HepG2 (cell line): ENCODE results near the gene KDM4E. TPM values are rescaled to one million over a fixed set of nuclear protein-coding genes. Genes with fewer than 3 reads are reported as not detected.

ENCODE experiments used
- CBX5 ChIP-seq: sonication (generic); formaldehyde crosslinking; IDR thresholded peaks from 2 replicates; pipeline ENCODE4 v1.4.0; 2020; ENCODE audit warnings: missing genetic modification reagents, borderline replicate concordance
- CHD4 ChIP-seq: fragments of 200-600 bp; sonication (generic); IDR thresholded peaks from 2 replicates; pipeline ENCODE4 v1.7.0; 2017; ENCODE audit warnings: mild to moderate bottlenecking, low read length, borderline replicate concordance
- DR1 ChIP-seq: sonication (generic); formaldehyde crosslinking; IDR thresholded peaks from 2 replicates; pipeline ENCODE4 v1.8.0; 2021; ENCODE audit warnings: mild to moderate bottlenecking, missing genetic modification reagents, inconsistent platforms
- ELF4 ChIP-seq: sonication (generic); formaldehyde crosslinking; IDR thresholded peaks from 2 replicates; pipeline ENCODE4 v1.5.0; 2020; ENCODE audit warnings: missing genetic modification reagents, mild to moderate bottlenecking, moderate library complexity, borderline replicate concordance
- GABPA ChIP-seq, 2 experiments: IDR thresholded peaks; 2 replicates each; pipeline ENCODE4 v1.6.1; 2011 to 2016; ENCODE audit warnings: low read depth in 2 of 2, low read length in 1 of 2, missing biosample characterization in 1 of 2, missing genetic modification characterization in 1 of 2
- HNRNPLL ChIP-seq: fragments of 200-400 bp; formaldehyde crosslinking; IDR thresholded peaks from 2 replicates; pipeline ENCODE4 v1.6.1; 2017; ENCODE audit warnings: mild to moderate bottlenecking, low read depth, low read length; ENCODE audit not compliant: poor library complexity, severe bottlenecking
- IRF2 ChIP-seq: IDR thresholded peaks from 2 replicates; pipeline ENCODE4 v1.6.1; 2018; ENCODE audit warnings: missing genetic modification reagents, missing compliant biosample characterization
- POGZ ChIP-seq: sonication (generic); formaldehyde crosslinking; IDR thresholded peaks from 2 replicates; pipeline ENCODE4 v1.4.0; 2020; ENCODE audit warnings: mild to moderate bottlenecking, missing genetic modification reagents
- RXRB ChIP-seq: IDR thresholded peaks from 2 replicates; pipeline ENCODE4 v1.6.1; 2016; ENCODE audit warnings: borderline replicate concordance, missing genetic modification reagents, missing compliant biosample characterization
- SIN3A ChIP-seq: IDR thresholded peaks from 2 replicates; pipeline ENCODE4 v1.6.1; 2011; ENCODE audit warnings: low read depth, mild to moderate bottlenecking, control low read depth, low read length, borderline replicate concordance
- SMAD3 ChIP-seq: sonication (generic); formaldehyde crosslinking; IDR thresholded peaks from 2 replicates; pipeline ENCODE4 v1.4.0; 2020; ENCODE audit warnings: missing genetic modification reagents
- STAT5B ChIP-seq: sonication (generic); formaldehyde crosslinking; IDR thresholded peaks from 2 replicates; pipeline ENCODE4 v1.4.0; 2020; ENCODE audit warnings: missing genetic modification reagents
- YEATS4 ChIP-seq: sonication (generic); formaldehyde crosslinking; IDR thresholded peaks from 2 replicates; pipeline ENCODE4 v1.4.0; 2020; ENCODE audit warnings: missing genetic modification reagents, borderline replicate concordance
- ZMYM3 ChIP-seq: sonication (generic); formaldehyde crosslinking; IDR thresholded peaks from 2 replicates; pipeline ENCODE4 v1.5.1; 2020; ENCODE audit warnings: mild to moderate bottlenecking, missing genetic modification reagents
- ZNF12 ChIP-seq: sonication (generic); formaldehyde crosslinking; IDR thresholded peaks from 2 replicates; pipeline ENCODE4 v1.5.0; 2020; ENCODE audit warnings: missing genetic modification reagents
- ZNF224 ChIP-seq: sonication (generic); formaldehyde crosslinking; IDR thresholded peaks from 2 replicates; pipeline ENCODE4 v1.5.0; 2020; ENCODE audit warnings: mild to moderate bottlenecking, missing genetic modification reagents
- ZNF337 ChIP-seq: sonication (generic); formaldehyde crosslinking; IDR thresholded peaks from 2 replicates; pipeline ENCODE4 v1.5.1; 2020; ENCODE audit warnings: missing genetic modification reagents, low read depth, mild to moderate bottlenecking, borderline replicate concordance
- ZNF441 ChIP-seq: sonication (generic); formaldehyde crosslinking; IDR thresholded peaks from 2 replicates; pipeline ENCODE4 v1.7.0; 2021; ENCODE audit warnings: missing genetic modification reagents, borderline replicate concordance
- ZNF772 ChIP-seq: sonication (generic); formaldehyde crosslinking; IDR thresholded peaks from 2 replicates; pipeline ENCODE4 v1.5.0; 2020; ENCODE audit warnings: mild to moderate bottlenecking, missing genetic modification reagents
- ZNF776 ChIP-seq: sonication (generic); formaldehyde crosslinking; IDR thresholded peaks from 2 replicates; pipeline ENCODE4 v1.4.0; 2020; ENCODE audit warnings: mild to moderate bottlenecking, missing genetic modification reagents
- ZSCAN20 ChIP-seq: sonication (generic); formaldehyde crosslinking; IDR thresholded peaks from 2 replicates; pipeline ENCODE4 v1.4.0; 2020; ENCODE audit warnings: missing genetic modification reagents, mild to moderate bottlenecking, borderline replicate concordance
- polyA plus RNA-seq, 8 experiments: library from polyadenylated mRNA; depleted of rRNA in 3 of 8; stranded (reverse) in 7 of 8; unstranded in 1 of 8; fragments of >200 nt; fragmentation: Illumina TruSeq in 4 of 8; extraction: Trizol in 4 of 8; gene quantifications; 2 replicates each; pipeline versions ENCODE4 v1.2.1 to v1.2.3, GENCODE V29; 2011 to 2016; ENCODE audit warnings: low read depth in 4 of 8, missing spikeins in 1 of 8, mixed read lengths in 1 of 8; ENCODE audit not compliant: insufficient read depth in 1 of 8
- total RNA-seq, 5 experiments: library from RNA; depleted of rRNA; stranded (reverse); fragments of >200 nt; fragmentation: Illumina TruSeq; extraction: Trizol; gene quantifications; 2 replicates each; pipeline ENCODE4 v1.2.3, GENCODE V29; 2016; ENCODE audit warnings: low read depth in 1 of 5
- TF ChIP-seq, protein P1 (sequence below): sonication (generic); formaldehyde crosslinking; IDR thresholded peaks from 2 replicates; pipeline ENCODE4 v1.4.0; 2020; ENCODE audit warnings: missing genetic modification reagents
- TF ChIP-seq, protein P2 (sequence below): sonication (generic); formaldehyde crosslinking; IDR thresholded peaks from 2 replicates; pipeline ENCODE4 v1.5.0; 2020; ENCODE audit warnings: mild to moderate bottlenecking, missing genetic modification reagents
- TF ChIP-seq, protein P3 (sequence below): sonication (generic); formaldehyde crosslinking; IDR thresholded peaks from 2 replicates; pipeline ENCODE4 v1.4.0; 2020; ENCODE audit warnings: mild to moderate bottlenecking, missing genetic modification reagents, borderline replicate concordance

The KDM4E gene
- total and polyA plus RNA-seq, 2 of the 13 experiments (the other 11 are each of a cell fraction or from before 2014, with no cell fraction given): not detected

DNA sequence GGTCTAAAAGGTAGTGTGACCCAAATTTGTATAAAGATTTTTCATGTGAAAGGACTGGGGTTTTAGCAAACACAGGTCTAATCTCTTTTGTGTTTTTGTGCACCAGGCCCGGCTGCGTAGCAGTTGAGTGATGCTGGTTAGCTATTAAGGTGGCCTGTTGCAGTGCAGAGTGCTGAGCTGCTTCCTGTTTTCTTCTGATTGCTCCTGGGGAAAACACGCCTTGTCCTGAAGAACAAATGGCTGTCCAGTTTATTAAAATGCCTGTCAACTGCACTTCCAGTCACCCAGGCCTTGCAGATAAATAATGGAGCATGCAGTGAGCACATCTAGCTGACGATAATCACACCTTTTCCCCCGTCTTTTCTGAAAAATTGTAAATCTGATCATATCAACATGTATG, 43.5 kb downstream of the KDM4E start (continued):
- TF ChIP-seq ZNF337 (0 out of 2 replicates have a peak, but pooled peaks have one; percentile 30), GABPA (IDR thresholded peaks at IDR 0.05; ENCODE audit: low read depth, low read length) (no peak), GABPA (CRISPR knock-in tag; IDR thresholded peaks at IDR 0.05; ENCODE audit: low read depth) (peak; percentile 79), DR1 (CRISPR knock-in tag) (no peak), CHD4 (no peak), ZSCAN20 (0 out of 2 replicates have a peak, but pooled peaks have one; percentile 34), STAT5B (CRISPR knock-in tag) (no peak), ZNF772 (CRISPR knock-in tag) (no peak), ZNF224 (CRISPR knock-in tag) (no peak), ZNF441 (CRISPR knock-in tag) (no peak), SMAD3 (CRISPR knock-in tag) (0 out of 2 replicates have a peak, but pooled peaks have one; percentile 21), SIN3A (peak; percentile 91), ZNF12 (CRISPR knock-in tag) (no peak), HNRNPLL (no peak), ELF4 (no peak), ZMYM3 (CRISPR knock-in tag) (no peak), YEATS4 (CRISPR knock-in tag) (peak; percentile 42; the same call in 1 of the 2 replicates), POGZ (CRISPR knock-in tag) (peak; percentile 66), ZNF776 (CRISPR knock-in tag) (no peak), CBX5 (CRISPR knock-in tag) (no peak), IRF2 (0 out of 2 replicates have a peak, but pooled peaks have one; percentile 35), RXRB (CRISPR knock-in tag) (peak; percentile 23; the same call in 1 of the 2 replicates)
- TF ChIP-seq, protein P1, sequence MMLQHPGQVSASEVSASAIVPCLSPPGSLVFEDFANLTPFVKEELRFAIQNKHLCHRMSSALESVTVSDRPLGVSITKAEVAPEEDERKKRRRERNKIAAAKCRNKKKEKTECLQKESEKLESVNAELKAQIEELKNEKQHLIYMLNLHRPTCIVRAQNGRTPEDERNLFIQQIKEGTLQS (CRISPR knock-in tag): no peak
- TF ChIP-seq, protein P2, sequence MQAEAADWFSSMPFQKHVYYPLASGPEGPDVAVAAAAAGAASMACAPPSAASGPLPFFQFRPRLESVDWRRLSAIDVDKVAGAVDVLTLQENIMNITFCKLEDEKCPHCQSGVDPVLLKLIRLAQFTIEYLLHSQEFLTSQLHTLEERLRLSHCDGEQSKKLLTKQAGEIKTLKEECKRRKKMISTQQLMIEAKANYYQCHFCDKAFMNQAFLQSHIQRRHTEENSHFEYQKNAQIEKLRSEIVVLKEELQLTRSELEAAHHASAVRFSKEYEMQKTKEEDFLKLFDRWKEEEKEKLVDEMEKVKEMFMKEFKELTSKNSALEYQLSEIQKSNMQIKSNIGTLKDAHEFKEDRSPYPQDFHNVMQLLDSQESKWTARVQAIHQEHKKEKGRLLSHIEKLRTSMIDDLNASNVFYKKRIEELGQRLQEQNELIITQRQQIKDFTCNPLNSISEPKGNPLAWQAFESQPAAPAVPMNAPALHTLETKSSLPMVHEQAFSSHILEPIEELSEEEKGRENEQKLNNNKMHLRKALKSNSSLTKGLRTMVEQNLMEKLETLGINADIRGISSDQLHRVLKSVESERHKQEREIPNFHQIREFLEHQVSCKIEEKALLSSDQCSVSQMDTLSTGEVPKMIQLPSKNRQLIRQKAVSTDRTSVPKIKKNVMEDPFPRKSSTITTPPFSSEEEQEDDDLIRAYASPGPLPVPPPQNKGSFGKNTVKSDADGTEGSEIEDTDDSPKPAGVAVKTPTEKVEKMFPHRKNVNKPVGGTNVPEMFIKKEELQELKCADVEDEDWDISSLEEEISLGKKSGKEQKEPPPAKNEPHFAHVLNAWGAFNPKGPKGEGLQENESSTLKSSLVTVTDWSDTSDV: no peak
- TF ChIP-seq, protein P3, sequence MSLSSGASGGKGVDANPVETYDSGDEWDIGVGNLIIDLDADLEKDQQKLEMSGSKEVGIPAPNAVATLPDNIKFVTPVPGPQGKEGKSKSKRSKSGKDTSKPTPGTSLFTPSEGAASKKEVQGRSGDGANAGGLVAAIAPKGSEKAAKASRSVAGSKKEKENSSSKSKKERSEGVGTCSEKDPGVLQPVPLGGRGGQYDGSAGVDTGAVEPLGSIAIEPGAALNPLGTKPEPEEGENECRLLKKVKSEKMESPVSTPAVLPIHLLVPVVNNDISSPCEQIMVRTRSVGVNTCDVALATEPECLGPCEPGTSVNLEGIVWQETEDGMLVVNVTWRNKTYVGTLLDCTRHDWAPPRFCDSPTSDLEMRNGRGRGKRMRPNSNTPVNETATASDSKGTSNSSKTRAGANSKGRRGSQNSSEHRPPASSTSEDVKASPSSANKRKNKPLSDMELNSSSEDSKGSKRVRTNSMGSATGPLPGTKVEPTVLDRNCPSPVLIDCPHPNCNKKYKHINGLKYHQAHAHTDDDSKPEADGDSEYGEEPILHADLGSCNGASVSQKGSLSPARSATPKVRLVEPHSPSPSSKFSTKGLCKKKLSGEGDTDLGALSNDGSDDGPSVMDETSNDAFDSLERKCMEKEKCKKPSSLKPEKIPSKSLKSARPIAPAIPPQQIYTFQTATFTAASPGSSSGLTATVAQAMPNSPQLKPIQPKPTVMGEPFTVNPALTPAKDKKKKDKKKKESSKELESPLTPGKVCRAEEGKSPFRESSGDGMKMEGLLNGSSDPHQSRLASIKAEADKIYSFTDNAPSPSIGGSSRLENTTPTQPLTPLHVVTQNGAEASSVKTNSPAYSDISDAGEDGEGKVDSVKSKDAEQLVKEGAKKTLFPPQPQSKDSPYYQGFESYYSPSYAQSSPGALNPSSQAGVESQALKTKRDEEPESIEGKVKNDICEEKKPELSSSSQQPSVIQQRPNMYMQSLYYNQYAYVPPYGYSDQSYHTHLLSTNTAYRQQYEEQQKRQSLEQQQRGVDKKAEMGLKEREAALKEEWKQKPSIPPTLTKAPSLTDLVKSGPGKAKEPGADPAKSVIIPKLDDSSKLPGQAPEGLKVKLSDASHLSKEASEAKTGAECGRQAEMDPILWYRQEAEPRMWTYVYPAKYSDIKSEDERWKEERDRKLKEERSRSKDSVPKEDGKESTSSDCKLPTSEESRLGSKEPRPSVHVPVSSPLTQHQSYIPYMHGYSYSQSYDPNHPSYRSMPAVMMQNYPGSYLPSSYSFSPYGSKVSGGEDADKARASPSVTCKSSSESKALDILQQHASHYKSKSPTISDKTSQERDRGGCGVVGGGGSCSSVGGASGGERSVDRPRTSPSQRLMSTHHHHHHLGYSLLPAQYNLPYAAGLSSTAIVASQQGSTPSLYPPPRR (CRISPR knock-in tag): no peak
